GM12878 (cell line): ENCODE data around the gene PGC. TPM values are rescaled to one million over a fixed set of nuclear protein-coding genes. Genes with fewer than 3 reads are reported as not detected.

Experiments
- ATAC-seq: fragments of 200-7000 bp; cut with Tn5 transposase; 3 replicates; pipeline ENCODE4 v1.9.1; 2020; ENCODE audit warnings: mild to moderate bottlenecking, moderate library complexity
- BruUV-seq: library from RNA; stranded (reverse); fragments of 400-500 nt; replicated peaks from 2 replicates; lab custom pipeline; 2021; lab: Mats Ljungman, UMichigan
- CTCF ChIA-PET: fragments of 300-600 bp; sonication (Branson Sonifier 250); formaldehyde crosslinking; extraction: SDS; loops from one replicate; lab custom pipeline; 2021; ENCODE audit warnings: inconsistent platforms; lab: Yijun Ruan, JAX
- POLR2A ChIA-PET: fragments of 350-600 bp; formaldehyde crosslinking; extraction: SDS; loops from one replicate; lab custom pipeline; 2021; ENCODE audit warnings: inconsistent platforms; lab: Charles Lee
- RAD21 ChIA-PET: fragments of 300-600 bp; sonication (Branson Sonifier 250); formaldehyde crosslinking; loops from one replicate; lab custom pipeline; 2023; ENCODE audit warnings: antibody characterized with exemption; ENCODE audit not compliant: unreplicated experiment; lab: Charles Lee
- SMC1A ChIA-PET: fragments of 300-600 bp; sonication (Branson Sonifier 250); formaldehyde crosslinking; loops from one replicate; lab custom pipeline; 2023; ENCODE audit not compliant: unreplicated experiment, uncharacterized antibody; lab: Charles Lee
- DNase-seq: peaks from one replicate; pipeline ENCODE4 v3.0.0-alpha.2; 2011; ENCODE audit warnings: low read depth, low spot score
- FAIRE-seq: peaks from 3 replicates; lab custom pipeline; 2011; peaks lifted over from hg19 to GRCh38; lab: Jason Lieb, UNC
- H2AFZ ChIP-seq: 2 replicates; pipeline ENCODE4 v1.6.0; 2011; ENCODE audit warnings: low read depth, low read length, control low read depth; ENCODE audit not compliant: control insufficient read depth
- H3K27ac ChIP-seq: 2 replicates; pipeline ENCODE4 v1.5.1; 2011; ENCODE audit warnings: control low read depth; ENCODE audit not compliant: control insufficient read depth, insufficient read depth
- H3K27me3 ChIP-seq, 2 experiments: replicated peaks in 1 of 2; 2 replicates each; pipeline versions ENCODE4 v1.6.0 to v1.6.1; 2011; ENCODE audit warnings: low read length in 1 of 2; ENCODE audit not compliant: control insufficient read depth in 2 of 2, insufficient read depth in 2 of 2
- H3K36me3 ChIP-seq, 2 experiments: 2 replicates each; pipeline ENCODE4 v1.5.1; 2011; ENCODE audit warnings: low read length in 1 of 2; ENCODE audit not compliant: control insufficient read depth in 2 of 2, insufficient read depth in 2 of 2
- H3K4me1 ChIP-seq: 2 replicates; pipeline ENCODE4 v1.6.1; 2011; ENCODE audit warnings: mild to moderate bottlenecking, low read length, moderate library complexity, mixed read lengths; ENCODE audit not compliant: control insufficient read depth, insufficient read depth
- H3K4me2 ChIP-seq: 2 replicates; pipeline ENCODE4 v1.6.0; 2011; ENCODE audit warnings: control low read depth; ENCODE audit not compliant: control insufficient read depth, insufficient read depth
- H3K4me3 ChIP-seq: fragments of 200-600 bp; sonication (generic); 2 replicates; pipeline ENCODE4 v1.5.1; 2016
- H3K79me2 ChIP-seq: 2 replicates; pipeline ENCODE4 v1.6.0; 2011; ENCODE audit warnings: low read length; ENCODE audit not compliant: control insufficient read depth, insufficient read depth
- H3K9ac ChIP-seq: 2 replicates; pipeline ENCODE4 v1.8.0; 2011; ENCODE audit warnings: low read length, control low read depth, mixed read lengths; ENCODE audit not compliant: control insufficient read depth, insufficient read depth
- H3K9me3 ChIP-seq: replicated peaks from 3 replicates; pipeline ENCODE4 v1.5.1; 2011; ENCODE audit warnings: mild to moderate bottlenecking, low read length; ENCODE audit not compliant: control insufficient read depth, insufficient read depth
- H4K20me1 ChIP-seq: 2 replicates; pipeline ENCODE4 v1.6.0; 2011; ENCODE audit not compliant: control insufficient read depth, insufficient read depth
- ATF7 ChIP-seq: fragments of 450-650 bp; IDR thresholded peaks from 2 replicates; pipeline ENCODE4 v1.6.1; 2016; ENCODE audit warnings: low read depth, mild to moderate bottlenecking
- BACH1 ChIP-seq: fragments of 450-650 bp; IDR thresholded peaks from 2 replicates; pipeline ENCODE4 v1.6.1; 2017; ENCODE audit warnings: mild to moderate bottlenecking, borderline replicate concordance
- BMI1 ChIP-seq: fragments of 450-650 bp; IDR thresholded peaks from 2 replicates; pipeline ENCODE4 v1.6.1; 2016; ENCODE audit warnings: mild to moderate bottlenecking, moderate library complexity, borderline replicate concordance
- CEBPZ ChIP-seq: fragments of 150-350 bp; IDR thresholded peaks from 2 replicates; pipeline ENCODE4 v1.6.1; 2016; ENCODE audit warnings: low read depth, low read length
- ESRRA ChIP-seq: IDR thresholded peaks from 2 replicates; pipeline ENCODE4 v1.6.1; 2012; ENCODE audit warnings: mild to moderate bottlenecking, low read length, improper control_type of control experiment
- FOS ChIP-seq: IDR thresholded peaks from 3 replicates; pipeline ENCODE4 v1.6.1; 2011; ENCODE audit warnings: borderline replicate concordance; ENCODE audit not compliant: insufficient read length; ENCODE audit errors: extremely low read depth
- KDM1A ChIP-seq: fragments of 200-600 bp; sonication (generic); IDR thresholded peaks from 2 replicates; pipeline ENCODE4 v1.6.1; 2016; ENCODE audit warnings: borderline replicate concordance
- MEF2B ChIP-seq: fragments of 450-650 bp; IDR thresholded peaks from 2 replicates; pipeline ENCODE4 v1.6.1; 2018; ENCODE audit warnings: mild to moderate bottlenecking, moderate library complexity; ENCODE audit not compliant: partially characterized antibody, poor library complexity, severe bottlenecking
- MXI1 ChIP-seq: fragments of 150-350 bp; IDR thresholded peaks from 2 replicates; pipeline ENCODE4 v1.6.1; 2011; ENCODE audit warnings: low read depth, mild to moderate bottlenecking, inconsistent platforms, low read length, improper control_type of control experiment
- NFXL1 ChIP-seq: fragments of 450-650 bp; IDR thresholded peaks from 2 replicates; pipeline ENCODE4 v1.6.1; 2017; ENCODE audit warnings: antibody characterized with exemption, mild to moderate bottlenecking, borderline replicate concordance
- PML ChIP-seq: IDR thresholded peaks from 2 replicates; pipeline ENCODE4 v1.6.1; 2012; ENCODE audit warnings: low read length, inconsistent platforms
- POLR2AphosphoS2 ChIP-seq: IDR thresholded peaks from 2 replicates; pipeline ENCODE4 v1.6.1; 2011; ENCODE audit warnings: low read depth, mild to moderate bottlenecking, low read length, improper control_type of control experiment, moderate library complexity
- RCOR1 ChIP-seq: conservative IDR thresholded peaks from 2 replicates; pipeline ENCODE4 v1.6.1; 2012; ENCODE audit warnings: low read depth, low read length, improper control_type of control experiment
- SKIL ChIP-seq: fragments of 450-650 bp; IDR thresholded peaks from 2 replicates; pipeline ENCODE4 v1.6.1; 2017; ENCODE audit warnings: mild to moderate bottlenecking, low read depth, inconsistent platforms; ENCODE audit not compliant: poor library complexity, severe bottlenecking
- SMC3 ChIP-seq: IDR thresholded peaks from 2 replicates; pipeline ENCODE4 v1.6.1; 2011; ENCODE audit warnings: low read length, improper control_type of control experiment, borderline replicate concordance
- USF1 ChIP-seq: IDR thresholded peaks from 2 replicates; pipeline ENCODE4 v1.6.1; 2011; ENCODE audit warnings: borderline replicate concordance, low read depth, mild to moderate bottlenecking, moderate library complexity, mixed read lengths, low read length; ENCODE audit not compliant: insufficient read depth; ENCODE audit errors: extremely low read length
- ZNF274 ChIP-seq: IDR thresholded peaks from one replicate; pipeline ENCODE4 v1.8.0; 2011; ENCODE audit not compliant: insufficient read length, insufficient read depth
- WGBS: methylation state at CpG from one replicate; pipeline ENCODE4 v1.1.6; 2016; ENCODE audit warnings: low lambda C conversion rate; ENCODE audit not compliant: insufficient replicate concordance, insufficient coverage; ENCODE audit errors: missing lambda C conversion rate; 5-methylcytosine and 5-hydroxymethylcytosine counted together
- in situ Hi-C: fragments of 300-500 bp; cut with MboI; formaldehyde crosslinking; loops from 9 replicates; pipeline ENCODE4 v1.14.3; 2018; ENCODE audit warnings: mixed read lengths
- intact Hi-C: fragments of 100-400 bp; cut with micrococcal nuclease; formaldehyde crosslinking; loops from one replicate; pipeline ENCODE4 v1.14.2; 2022; ENCODE audit not compliant: unreplicated experiment
- polyA plus RNA-seq, 11 experiments: library from polyadenylated mRNA; depleted of rRNA in 4 of 11; unstranded in 6 of 11; stranded (reverse) in 5 of 11; fragments of >200 nt; fragmentation: Nextera tagmentation in 4 of 11; fragmentation: Illumina TruSeq in 1 of 11; extraction: Ambion mirVana in 4 of 11; extraction: Trizol in 1 of 11; gene quantifications; 1 replicate in 1 of 11; 2 replicates in 10 of 11; pipeline versions ENCODE4 v1.2.1 to v1.2.3, GENCODE V29; 2011 to 2016; ENCODE audit warnings: inconsistent platforms in 2 of 11, missing spikeins in 2 of 11, low read depth in 1 of 11
- total RNA-seq, 4 experiments: library from RNA; depleted of rRNA in 3 of 4; stranded (reverse); fragments of >200 nt in 3 of 4; fragmentation: Illumina TruSeq in 1 of 4; extraction: Trizol in 1 of 4; gene quantifications; 2 replicates each; pipeline versions ENCODE4 v1.2.1 to v1.2.3, GENCODE V29; 2013 to 2021

PGC gene
- total and polyA plus RNA-seq, 10 of the 15 experiments (the other 5 are each of a cell fraction or from before 2014, with no cell fraction given) = 0.26 TPM; not detected in 9

GRCh38 chr6:41720262-41720620 is 27.0 kb downstream of the PGC start:
- CTCF ChIA-PET = interaction anchor here (0.7 to 6.9 kb wide), 4 partner anchors 12 to 296 kb away, joined by 4 to 84 read pairs (median 31); partner anchors contain the start of gene TFEB
- no peak for FAIRE-seq
- peak; percentile 40 for ATAC-seq
- POLR2A ChIA-PET = interaction anchor here (2.9 to 13.0 kb wide), 3 partner anchors 11 to 386 kb away, joined by 13 to 293 read pairs (median 210); partner anchors contain the start of gene TFEB
- peaks cover 2% of the 10 kb centered on the region; the same call in 1 of the 2 replicates for H4K20me1 ChIP-seq
- RAD21 ChIA-PET = interaction anchor here (1.2 to 14.4 kb wide), 6 partner anchors 9 to 386 kb away, joined by 3 to 300 read pairs (median 4); partner anchors contain the start of genes BYSL and MED20
- H3K79me2 ChIP-seq = peaks cover 98% of the 10 kb centered on the region
- peaks cover 80% of the 10 kb centered on the region for H3K4me1 ChIP-seq
- H3K27ac ChIP-seq = peak overlapping the region; percentile 97
- no TSS peak for BruUV-seq
- H3K36me3 ChIP-seq = peaks cover 2 to 8% of the 10 kb centered on the region in 2 experiments; a peak in 3 of 4 replicates
- in situ Hi-C loops (no loop called here), intact Hi-C loops (no loop called here)
- peak overlapping the region; percentile 91 for H3K9ac ChIP-seq
- H3K27me3 ChIP-seq = no peaks in the 10 kb centered on the region
- no peaks in the 10 kb centered on the region for H3K9me3 ChIP-seq
- H3K4me2 ChIP-seq = peak overlapping the region; percentile 99
- SMC1A ChIA-PET = interaction anchor here (0.7 to 7.7 kb wide), 5 partner anchors 11 to 325 kb away, joined by 3 to 151 read pairs (median 4); no protein-coding TSS in a partner anchor
- peak overlapping the region; percentile 61 for H3K4me3 ChIP-seq
- H2AFZ ChIP-seq = no peak overlapping the region
- no peak for DNase-seq
- WGBS = 4% methylated on average over 3 of the region's 3 CpGs
- no peak; the same call in 1 of the 2 replicates for TF ChIP-seq BACH1
- no peak for TF ChIP-seq SMC3
- TF ChIP-seq KDM1A = no peak
- TF ChIP-seq POLR2AphosphoS2 = no peak
- TF ChIP-seq ZNF274 = no peak
- TF ChIP-seq ATF7 = 0 out of 2 replicates have a peak, but pooled peaks have one; percentile 27
- TF ChIP-seq CEBPZ = no peak
- no peak for TF ChIP-seq USF1
- no peak for TF ChIP-seq ESRRA
- TF ChIP-seq MXI1 = no peak
- TF ChIP-seq RCOR1 = no peak
- TF ChIP-seq BMI1 = no peak
- no peak for TF ChIP-seq NFXL1
- no peak for TF ChIP-seq SKIL
- no peak for TF ChIP-seq PML
- no peak for TF ChIP-seq FOS
- no peak for TF ChIP-seq MEF2B
